ENCODE data around the gene HERPUD1. TPM values are rescaled to one million over a fixed set of nuclear protein-coding genes. Genes with fewer than 3 reads are reported as not detected.

Gene HERPUD1
- total and polyA plus RNA-seq, 2 of the 8 experiments (the other 6 are each of a cell fraction or from before 2014, with no cell fraction given): 23.3 to 34.7 TPM

DNA sequence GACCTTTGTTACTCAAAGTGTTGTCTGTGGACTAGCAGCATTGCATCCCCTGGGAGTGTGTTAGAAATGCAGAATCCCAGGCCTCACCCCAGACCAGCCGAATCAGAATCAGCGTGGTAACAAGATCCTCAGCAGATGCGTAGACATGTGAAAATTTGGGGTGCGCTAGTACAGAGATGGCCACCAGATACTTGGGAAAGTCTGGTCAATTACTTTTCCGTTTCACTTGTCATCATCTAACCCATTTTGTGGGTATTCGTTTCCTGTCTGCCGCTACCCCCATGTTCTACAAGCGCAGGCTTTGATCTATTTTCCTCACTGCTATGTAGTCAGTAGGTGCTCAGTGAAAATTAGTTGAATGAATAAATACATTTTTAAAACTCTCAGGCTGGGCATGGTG is 33.1 kb upstream of the HERPUD1 start (continued):
- no peak for TF ChIP-seq CHD7 (IDR thresholded peaks at IDR 0.05; ENCODE audit: insufficient replicate concordance, low read length)
- no peak for TF ChIP-seq SP4 (IDR thresholded peaks at IDR 0.05; ENCODE audit: low read length)
- no peak for TF ChIP-seq SRF (IDR thresholded peaks at IDR 0.05; ENCODE audit: low read depth, low read length)
- no peak for TF ChIP-seq JUN (IDR thresholded peaks at IDR 0.05; ENCODE audit: low read depth, low read length)
- TF ChIP-seq, protein P1, sequence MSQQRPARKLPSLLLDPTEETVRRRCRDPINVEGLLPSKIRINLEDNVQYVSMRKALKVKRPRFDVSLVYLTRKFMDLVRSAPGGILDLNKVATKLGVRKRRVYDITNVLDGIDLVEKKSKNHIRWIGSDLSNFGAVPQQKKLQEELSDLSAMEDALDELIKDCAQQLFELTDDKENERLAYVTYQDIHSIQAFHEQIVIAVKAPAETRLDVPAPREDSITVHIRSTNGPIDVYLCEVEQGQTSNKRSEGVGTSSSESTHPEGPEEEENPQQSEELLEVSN (IDR thresholded peaks at IDR 0.05): no peak
- TF ChIP-seq CTCF (IDR thresholded peaks at IDR 0.05; ENCODE audit: control extremely low read depth in 1 of 3, insufficient read depth in 1 of 3, low read depth in 1 of 3, low read length in 3 of 3): no peak
- no peak for TF ChIP-seq SUZ12 (IDR thresholded peaks at IDR 0.05; ENCODE audit: low read length)
- no peak for TF ChIP-seq RBBP5 (IDR thresholded peaks at IDR 0.05; ENCODE audit: borderline replicate concordance, low read depth, low read length)
- no peak for TF ChIP-seq RFX5 (IDR thresholded peaks at IDR 0.05; ENCODE audit: borderline replicate concordance, low read depth, low read length)
